ENCODE results near the gene BCLAF3. TPM values are rescaled to one million over a fixed set of nuclear protein-coding genes. Genes with fewer than 3 reads are reported as not detected.

Gene BCLAF3
- total and polyA plus RNA-seq, 2 of the 4 experiments (the other 2 are of a cell fraction), result 1.6 TPM

- in situ Hi-C loops (cut with MboI; ENCODE audit: low sequenced_read_pairs), result no loop called here
- ATAC-seq (ENCODE audit: low read depth), result no peak
- Histone ChIP-seq H3K14ac (replicated peaks; ENCODE audit: low read depth, low read length) (no peak overlapping the region), H3K4me2 (ENCODE audit: low read depth, low read length) (no peak overlapping the region), H4K8ac (ENCODE audit: low read depth in 2 of 2, low read length in 2 of 2) (no peak overlapping the region), H3K27me3 (ENCODE audit: control insufficient read depth, insufficient read depth, low read length) (no peaks in the 10 kb centered on the region), H3K79me1 (ENCODE audit: low read depth in 1 of 2, low read length in 2 of 2) (peaks cover 0 to 5% of the 10 kb centered on the region in 2 experiments; a peak in 1 of 4 replicates), H3K4ac (ENCODE audit: low read depth, low read length) (no peak overlapping the region), H2AK5ac (ENCODE audit: low read depth, low read length) (no peak overlapping the region), H2BK15ac (ENCODE audit: low read depth, low read length) (no peak overlapping the region), H3K4me3 (ENCODE audit: insufficient read depth, low read depth, low read length) (no peak overlapping the region), H3K9me3 (ENCODE audit: control insufficient read depth, insufficient read depth, low read length) (no peaks in the 10 kb centered on the region), H2BK5ac (ENCODE audit: low read depth, low read length, poor library complexity, severe bottlenecking) (no peak overlapping the region), H2BK20ac (ENCODE audit: low read depth, low read length) (no peak overlapping the region), H2AK9ac (replicated peaks; ENCODE audit: low read depth, low read length, poor library complexity) (no peak overlapping the region), H3K23ac (ENCODE audit: low read depth, low read length) (no peak overlapping the region), H3K9me1 (ENCODE audit: insufficient read depth, low read length) (no peaks in the 10 kb centered on the region), H3K56ac (ENCODE audit: extremely low read depth, insufficient read depth, low read length) (no peak overlapping the region), H3K27ac (ENCODE audit: insufficient read depth, low read length) (no peak overlapping the region), H3K36me3 (ENCODE audit: control insufficient read depth, insufficient read depth, low read length) (peaks cover 6% of the 10 kb centered on the region; the same call in 1 of the 2 replicates), H2BK120ac (ENCODE audit: low read depth, low read length) (no peak overlapping the region), H3K18ac (ENCODE audit: low read depth, low read length) (no peak overlapping the region), H2AFZ (replicated peaks; ENCODE audit: low read length, poor library complexity) (no peak overlapping the region), H4K20me1 (ENCODE audit: insufficient read depth, low read length) (no peaks in the 10 kb centered on the region), H3K4me1 (ENCODE audit: control insufficient read depth, insufficient read depth, low read length) (no peaks in the 10 kb centered on the region), H4K91ac (ENCODE audit: insufficient read depth, low read depth, low read length) (no peak overlapping the region), H4K5ac (ENCODE audit: low read depth, low read length) (no peak overlapping the region), H3K9ac (ENCODE audit: low read depth, low read length) (no peak overlapping the region)
- TF ChIP-seq CHD1 (IDR thresholded peaks at IDR 0.05; ENCODE audit: low read depth, low read length), result no peak
- TF ChIP-seq, protein P1, sequence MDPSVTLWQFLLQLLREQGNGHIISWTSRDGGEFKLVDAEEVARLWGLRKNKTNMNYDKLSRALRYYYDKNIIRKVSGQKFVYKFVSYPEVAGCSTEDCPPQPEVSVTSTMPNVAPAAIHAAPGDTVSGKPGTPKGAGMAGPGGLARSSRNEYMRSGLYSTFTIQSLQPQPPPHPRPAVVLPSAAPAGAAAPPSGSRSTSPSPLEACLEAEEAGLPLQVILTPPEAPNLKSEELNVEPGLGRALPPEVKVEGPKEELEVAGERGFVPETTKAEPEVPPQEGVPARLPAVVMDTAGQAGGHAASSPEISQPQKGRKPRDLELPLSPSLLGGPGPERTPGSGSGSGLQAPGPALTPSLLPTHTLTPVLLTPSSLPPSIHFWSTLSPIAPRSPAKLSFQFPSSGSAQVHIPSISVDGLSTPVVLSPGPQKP (IDR thresholded peaks at IDR 0.05; ENCODE audit: borderline replicate concordance, low read depth, low read length), result no peak
- no peak for TF ChIP-seq CTCF (conservative IDR thresholded peaks at IDR 0.05; ENCODE audit: low read depth, low read length)
- no peak for TF ChIP-seq MXI1 (IDR thresholded peaks at IDR 0.05; ENCODE audit: borderline replicate concordance, low read depth, low read length)
- TF ChIP-seq SMC3 (IDR thresholded peaks at IDR 0.05; ENCODE audit: low read depth, low read length), result no peak
- no peak for TF ChIP-seq CEBPB (IDR thresholded peaks at IDR 0.05; ENCODE audit: low read depth, low read length)
- TF ChIP-seq RAD21 (IDR thresholded peaks at IDR 0.05; ENCODE audit: low read length), result no peak
- no peak for TF ChIP-seq MAFK (IDR thresholded peaks at IDR 0.05; ENCODE audit: low read depth, low read length)
- TF ChIP-seq RFX5 (IDR thresholded peaks at IDR 0.05; ENCODE audit: low read depth, low read length), result no peak
- no peak for TF ChIP-seq FOS (IDR thresholded peaks at IDR 0.05; ENCODE audit: low read depth, low read length)
- TF ChIP-seq MAZ (IDR thresholded peaks at IDR 0.05; ENCODE audit: borderline replicate concordance, low read depth, low read length), result no peak
- TF ChIP-seq, protein P2, sequence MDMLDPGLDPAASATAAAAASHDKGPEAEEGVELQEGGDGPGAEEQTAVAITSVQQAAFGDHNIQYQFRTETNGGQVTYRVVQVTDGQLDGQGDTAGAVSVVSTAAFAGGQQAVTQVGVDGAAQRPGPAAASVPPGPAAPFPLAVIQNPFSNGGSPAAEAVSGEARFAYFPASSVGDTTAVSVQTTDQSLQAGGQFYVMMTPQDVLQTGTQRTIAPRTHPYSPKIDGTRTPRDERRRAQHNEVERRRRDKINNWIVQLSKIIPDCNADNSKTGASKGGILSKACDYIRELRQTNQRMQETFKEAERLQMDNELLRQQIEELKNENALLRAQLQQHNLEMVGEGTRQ (IDR thresholded peaks at IDR 0.05; ENCODE audit: low read depth, low read length), result no peak
- TF ChIP-seq RCOR1 (IDR thresholded peaks at IDR 0.05; ENCODE audit: insufficient replicate concordance, low read length), result no peak
- no peak for TF ChIP-seq NFE2L2 (IDR thresholded peaks at IDR 0.05; ENCODE audit: low read depth, low read length)
- no peak for TF ChIP-seq BHLHE40 (IDR thresholded peaks at IDR 0.05; ENCODE audit: low read depth, low read length)
- TF ChIP-seq POLR2A (IDR thresholded peaks at IDR 0.05; ENCODE audit: low read depth, low read length), result no peak
- POLR2A ChIA-PET (ENCODE audit: unreplicated experiment), result no interaction called here
- WGBS, 2 experiments (ENCODE audit: extremely low coverage in 2 of 2, insufficient read length in 1 of 2), result 44% methylated on average over 3 of the region's 9 CpGs; no CpG with 5 or more reads in 1 of the 2 experiments
- dilution Hi-C loops (cut with HindIII; ENCODE audit: low sequenced_read_pairs, unreplicated experiment), result no loop called here
- CTCF ChIA-PET, result interaction anchor here (0.6 kb wide), 1 partner anchor 67 kb away, joined by 4 read pairs; no protein-coding TSS in a partner anchor
- no peak for DNase-seq
- BruUV-seq (replicated peaks), result no TSS peak
- intact Hi-C loops (cut with micrococcal nuclease), result no loop called here
Measured at GRCh38 chrX:19964017-19964710, 26.7 kb downstream of the BCLAF3 start.
